NB4 (cell line): ENCODE measurements around the gene BFAR.

Experiments
- POLR2A ChIP-seq: IDR thresholded peaks from 2 replicates; pipeline ENCODE4 v1.6.1; 2011; ENCODE audit warnings: mild to moderate bottlenecking; ENCODE audit not compliant: insufficient read length; ENCODE audit errors: extremely low read depth
- TF ChIP-seq, protein P1 (sequence below): IDR thresholded peaks from one replicate; pipeline ENCODE4 v1.5.1; 2012; ENCODE audit warnings: low read depth, low read length

DNA sequence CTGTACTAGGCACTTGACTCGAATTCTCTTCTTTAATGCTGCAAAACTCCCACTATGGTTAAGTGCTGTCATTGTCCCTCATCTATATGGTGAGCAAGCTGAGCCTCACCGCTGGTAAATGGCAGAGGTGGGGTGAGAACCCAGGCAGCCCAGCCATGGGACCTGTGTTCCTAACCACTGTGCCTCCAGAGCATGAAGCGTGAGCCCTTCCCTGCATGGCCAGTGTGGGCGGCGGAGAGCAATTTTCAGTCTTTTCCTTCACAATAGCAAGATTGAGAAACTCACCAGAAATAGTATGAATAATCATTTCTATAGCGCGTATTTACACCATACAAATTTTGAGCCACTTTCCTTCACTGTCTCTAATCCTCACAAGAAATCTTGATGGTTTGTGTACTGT, 9.2 kb downstream of the BFAR start:
- TF ChIP-seq, protein P1, sequence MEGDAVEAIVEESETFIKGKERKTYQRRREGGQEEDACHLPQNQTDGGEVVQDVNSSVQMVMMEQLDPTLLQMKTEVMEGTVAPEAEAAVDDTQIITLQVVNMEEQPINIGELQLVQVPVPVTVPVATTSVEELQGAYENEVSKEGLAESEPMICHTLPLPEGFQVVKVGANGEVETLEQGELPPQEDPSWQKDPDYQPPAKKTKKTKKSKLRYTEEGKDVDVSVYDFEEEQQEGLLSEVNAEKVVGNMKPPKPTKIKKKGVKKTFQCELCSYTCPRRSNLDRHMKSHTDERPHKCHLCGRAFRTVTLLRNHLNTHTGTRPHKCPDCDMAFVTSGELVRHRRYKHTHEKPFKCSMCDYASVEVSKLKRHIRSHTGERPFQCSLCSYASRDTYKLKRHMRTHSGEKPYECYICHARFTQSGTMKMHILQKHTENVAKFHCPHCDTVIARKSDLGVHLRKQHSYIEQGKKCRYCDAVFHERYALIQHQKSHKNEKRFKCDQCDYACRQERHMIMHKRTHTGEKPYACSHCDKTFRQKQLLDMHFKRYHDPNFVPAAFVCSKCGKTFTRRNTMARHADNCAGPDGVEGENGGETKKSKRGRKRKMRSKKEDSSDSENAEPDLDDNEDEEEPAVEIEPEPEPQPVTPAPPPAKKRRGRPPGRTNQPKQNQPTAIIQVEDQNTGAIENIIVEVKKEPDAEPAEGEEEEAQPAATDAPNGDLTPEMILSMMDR: no peak
- TF ChIP-seq POLR2A: no peak
